GM23338 (cell line): ENCODE results near the gene PLCD3. TPM values are rescaled to one million over a fixed set of nuclear protein-coding genes. Genes with fewer than 3 reads are reported as not detected.

Experiments
- ATAC-seq: fragments of 200-7000 bp; cut with Tn5 transposase; 3 replicates; pipeline ENCODE4 v1.9.1; 2020
- DNase-seq: peaks from one replicate; pipeline ENCODE4 v3.0.0-alpha.2; 2015; ENCODE audit warnings: low spot score
- H2AFZ ChIP-seq: fragments of 200-600 bp; sonication (generic); 2 replicates; pipeline ENCODE4 v1.8.0; 2016; ENCODE audit warnings: antibody characterized with exemption, mild to moderate bottlenecking, moderate library complexity
- H3F3A ChIP-seq: fragments of 200-600 bp; sonication (generic); replicated peaks from 2 replicates; pipeline ENCODE4 v1.8.0; 2017; ENCODE audit warnings: antibody characterized with exemption, mixed run types, low read depth
- H3K27ac ChIP-seq: fragments of 200-600 bp; sonication (generic); 2 replicates; pipeline ENCODE4 v1.6.1; 2016; ENCODE audit warnings: low read depth
- H3K27me3 ChIP-seq: fragments of 200-600 bp; sonication (generic); 2 replicates; pipeline ENCODE4 v1.8.0; 2016; ENCODE audit warnings: mild to moderate bottlenecking, mixed run types, moderate library complexity; ENCODE audit not compliant: insufficient read depth
- H3K36me3 ChIP-seq: fragments of 200-600 bp; sonication (generic); 2 replicates; pipeline ENCODE4 v1.8.0; 2016; ENCODE audit warnings: mild to moderate bottlenecking; ENCODE audit not compliant: insufficient read depth
- H3K4me1 ChIP-seq: fragments of 200-600 bp; sonication (generic); 2 replicates; pipeline ENCODE4 v1.8.0; 2016; ENCODE audit warnings: mild to moderate bottlenecking, moderate library complexity; ENCODE audit not compliant: insufficient read depth
- H3K4me2 ChIP-seq: fragments of 200-600 bp; sonication (generic); 2 replicates; pipeline ENCODE4 v1.7.1; 2017; ENCODE audit warnings: mixed run types
- H3K4me3 ChIP-seq: fragments of 200-600 bp; sonication (generic); 2 replicates; pipeline ENCODE4 v1.6.1; 2016; ENCODE audit warnings: mixed run types
- H3K79me2 ChIP-seq: fragments of 200-600 bp; sonication (generic); replicated peaks from 2 replicates; pipeline ENCODE4 v1.8.0; 2017; ENCODE audit warnings: mild to moderate bottlenecking; ENCODE audit not compliant: insufficient read depth
- H3K9me2 ChIP-seq: fragments of 200-600 bp; sonication (generic); 2 replicates; pipeline ENCODE4 v1.8.0; 2017; ENCODE audit not compliant: insufficient read depth
- H4K20me1 ChIP-seq: fragments of 200-600 bp; sonication (generic); replicated peaks from 2 replicates; pipeline ENCODE4 v1.8.0; 2017; ENCODE audit warnings: mild to moderate bottlenecking; ENCODE audit not compliant: insufficient read depth
- H3K27ac Mint-ChIP-seq: 2 replicates; pipeline ENCODE4 v1.8.0; 2020; ENCODE audit warnings: inconsistent platforms, mild to moderate bottlenecking, moderate library complexity, mixed read lengths
- H3K27me3 Mint-ChIP-seq: 3 replicates; pipeline ENCODE4 v1.8.0; 2022; ENCODE audit warnings: low read depth, mild to moderate bottlenecking, moderate library complexity, mixed read lengths, inconsistent platforms; ENCODE audit not compliant: insufficient read depth, poor library complexity
- H3K36me3 Mint-ChIP-seq: 3 replicates; pipeline ENCODE4 v1.8.0; 2021; ENCODE audit warnings: low read depth, mild to moderate bottlenecking, inconsistent platforms, moderate library complexity, mixed read lengths
- H3K4me1 Mint-ChIP-seq: 3 replicates; pipeline ENCODE4 v1.8.0; 2020; ENCODE audit warnings: mild to moderate bottlenecking, inconsistent platforms, mixed read lengths
- H3K4me3 Mint-ChIP-seq: 3 replicates; pipeline ENCODE4 v1.8.0; 2021; ENCODE audit warnings: moderate library complexity, mild to moderate bottlenecking, inconsistent platforms, mixed read lengths
- H3K9me3 Mint-ChIP-seq: 3 replicates; pipeline ENCODE4 v1.8.0; 2020; ENCODE audit warnings: moderate library complexity, mild to moderate bottlenecking, inconsistent platforms, mixed read lengths
- CREB1 ChIP-seq: fragments of 250-450 bp; sonication (Bioruptor Pico); IDR thresholded peaks from 2 replicates; pipeline ENCODE4 v1.5.0; 2020; ENCODE audit warnings: low read depth, mild to moderate bottlenecking, moderate library complexity
- EZH2 ChIP-seq: fragments of 200-600 bp; sonication (generic); IDR thresholded peaks from one replicate; pipeline ENCODE4 v1.8.0; 2017; ENCODE audit warnings: antibody characterized with exemption, mild to moderate bottlenecking, low read depth; ENCODE audit not compliant: unreplicated experiment
- EZH2phosphoT487 ChIP-seq: fragments of 200-600 bp; sonication (generic); IDR thresholded peaks from one replicate; pipeline ENCODE4 v1.8.1; 2018; ENCODE audit warnings: antibody characterized with exemption; ENCODE audit not compliant: unreplicated experiment
- JUNB ChIP-seq: IDR thresholded peaks from one replicate; pipeline ENCODE4 v1.6.1; 2016; ENCODE audit warnings: antibody characterized with exemption; ENCODE audit not compliant: unreplicated experiment
- NANOG ChIP-seq: IDR thresholded peaks from 2 replicates; pipeline ENCODE4 v1.6.1; 2016; ENCODE audit warnings: antibody characterized with exemption, borderline replicate concordance
- POLR2AphosphoS5 ChIP-seq: IDR thresholded peaks from 2 replicates; pipeline ENCODE4 v1.6.1; 2016; ENCODE audit warnings: antibody characterized with exemption, low read depth
- STAT1 ChIP-seq: IDR thresholded peaks from one replicate; pipeline ENCODE4 v1.6.1; 2016; ENCODE audit warnings: antibody characterized with exemption; ENCODE audit not compliant: unreplicated experiment
- ZNF114 ChIP-seq: fragments of 250-450 bp; sonication (Bioruptor Pico); IDR thresholded peaks from 2 replicates; pipeline ENCODE4 v1.5.0; 2020; ENCODE audit warnings: mild to moderate bottlenecking, moderate library complexity
- ZNF331 ChIP-seq: fragments of 250-450 bp; sonication (Bioruptor Pico); IDR thresholded peaks from 2 replicates; pipeline ENCODE4 v1.5.0; 2020; ENCODE audit warnings: low read depth, mild to moderate bottlenecking, moderate library complexity
- polyA plus RNA-seq: library from polyadenylated mRNA; unstranded; fragments of >200 nt; fragmentation: Nextera tagmentation; extraction: Ambion mirVana; gene quantifications from 2 replicates; pipeline ENCODE4 v1.2.1, GENCODE V29; 2016
- total RNA-seq: library from RNA; depleted of rRNA; stranded (reverse); fragments of >200 nt; shearing (Covaris generic); gene quantifications from 2 replicates; pipeline ENCODE4 v1.2.3, GENCODE V29; 2014
- TF ChIP-seq, protein P1 (sequence below), 2 experiments: fragments of 200-600 bp in 1 of 2; sonication (generic) in 1 of 2; conservative IDR thresholded peaks; 2 replicates each; pipeline versions ENCODE4 v1.5.1 to v1.6.1; 2016 to 2017; ENCODE audit warnings: antibody characterized with exemption in 2 of 2, low read depth in 2 of 2, mild to moderate bottlenecking in 2 of 2, moderate library complexity in 1 of 2
- TF ChIP-seq, protein P2 (sequence below): fragments of 250-450 bp; sonication (Bioruptor Pico); IDR thresholded peaks from 2 replicates; pipeline ENCODE4 v1.5.0; 2020; ENCODE audit warnings: mild to moderate bottlenecking, moderate library complexity
- TF ChIP-seq, protein P3 (sequence below): IDR thresholded peaks from one replicate; pipeline ENCODE4 v1.6.1; 2018; ENCODE audit warnings: antibody characterized with exemption; ENCODE audit not compliant: unreplicated experiment
- TF ChIP-seq, protein P4 (sequence below): IDR thresholded peaks from 2 replicates; pipeline ENCODE4 v1.6.1; 2016; ENCODE audit warnings: antibody characterized with exemption

Gene PLCD3
- total and polyA plus RNA-seq, 2 experiments from 2014 or later = 3.0 to 32.1 TPM

DNA sequence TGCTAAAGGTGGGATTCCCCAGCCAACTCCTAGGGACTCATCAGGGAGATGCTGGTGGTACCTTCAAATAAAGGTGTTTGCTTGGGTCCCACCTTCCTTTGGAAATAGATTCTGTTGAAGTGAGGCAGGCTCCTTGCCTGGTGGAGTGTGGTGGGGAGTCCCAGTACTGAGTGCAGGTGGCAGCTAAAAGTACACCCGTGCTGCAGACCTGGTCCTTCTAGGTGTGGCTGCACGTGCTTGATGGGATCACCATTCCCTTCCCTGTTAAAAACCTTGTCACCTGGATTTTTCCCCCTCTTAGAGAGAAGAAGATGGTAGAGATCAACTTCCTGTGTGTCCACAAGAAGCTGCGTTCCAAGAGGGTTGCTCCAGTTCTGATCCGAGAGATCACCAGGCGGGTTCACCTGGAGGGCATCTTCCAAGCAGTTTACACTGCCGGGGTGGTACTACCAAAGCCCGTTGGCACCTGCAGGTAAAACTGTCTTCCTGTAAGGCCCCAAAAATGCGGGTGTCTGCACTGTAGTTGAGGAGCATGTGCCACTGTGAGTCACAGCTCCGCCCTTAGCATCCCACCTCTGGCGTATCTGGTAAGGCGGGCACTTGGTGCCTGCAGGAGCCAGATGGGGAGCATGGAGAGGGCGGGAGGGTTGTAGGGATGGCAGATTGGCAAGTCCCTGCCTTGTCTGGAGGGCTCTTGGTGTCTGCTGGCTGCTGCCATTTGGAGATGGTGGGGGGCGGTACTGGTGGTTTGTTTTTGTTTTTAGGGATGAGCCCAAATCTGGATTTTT lies 34.0 kb downstream of the PLCD3 start:
- no peak overlapping the region; the same call in 2 of the 3 replicates for H3K4me3 Mint-ChIP-seq
- H3K4me1 ChIP-seq = no peaks in the 10 kb centered on the region
- peaks cover 61% of the 10 kb centered on the region for H3K36me3 ChIP-seq
- peaks cover 24% of the 10 kb centered on the region for H3F3A ChIP-seq
- H3K4me3 ChIP-seq = no peak overlapping the region
- TF ChIP-seq ZNF331 (CRISPR knock-in tag) (no peak), NANOG (no peak), JUNB (no peak), EZH2 (no peak), ZNF114 (no peak), EZH2phosphoT487 (no peak), POLR2AphosphoS5 (no peak), CREB1 (no peak), STAT1 (no peak)
- TF ChIP-seq, protein P1, sequence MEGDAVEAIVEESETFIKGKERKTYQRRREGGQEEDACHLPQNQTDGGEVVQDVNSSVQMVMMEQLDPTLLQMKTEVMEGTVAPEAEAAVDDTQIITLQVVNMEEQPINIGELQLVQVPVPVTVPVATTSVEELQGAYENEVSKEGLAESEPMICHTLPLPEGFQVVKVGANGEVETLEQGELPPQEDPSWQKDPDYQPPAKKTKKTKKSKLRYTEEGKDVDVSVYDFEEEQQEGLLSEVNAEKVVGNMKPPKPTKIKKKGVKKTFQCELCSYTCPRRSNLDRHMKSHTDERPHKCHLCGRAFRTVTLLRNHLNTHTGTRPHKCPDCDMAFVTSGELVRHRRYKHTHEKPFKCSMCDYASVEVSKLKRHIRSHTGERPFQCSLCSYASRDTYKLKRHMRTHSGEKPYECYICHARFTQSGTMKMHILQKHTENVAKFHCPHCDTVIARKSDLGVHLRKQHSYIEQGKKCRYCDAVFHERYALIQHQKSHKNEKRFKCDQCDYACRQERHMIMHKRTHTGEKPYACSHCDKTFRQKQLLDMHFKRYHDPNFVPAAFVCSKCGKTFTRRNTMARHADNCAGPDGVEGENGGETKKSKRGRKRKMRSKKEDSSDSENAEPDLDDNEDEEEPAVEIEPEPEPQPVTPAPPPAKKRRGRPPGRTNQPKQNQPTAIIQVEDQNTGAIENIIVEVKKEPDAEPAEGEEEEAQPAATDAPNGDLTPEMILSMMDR (conservative IDR thresholded peaks at IDR 0.05; ENCODE audit: low read depth in 2 of 2) = no peak
- TF ChIP-seq, protein P2, sequence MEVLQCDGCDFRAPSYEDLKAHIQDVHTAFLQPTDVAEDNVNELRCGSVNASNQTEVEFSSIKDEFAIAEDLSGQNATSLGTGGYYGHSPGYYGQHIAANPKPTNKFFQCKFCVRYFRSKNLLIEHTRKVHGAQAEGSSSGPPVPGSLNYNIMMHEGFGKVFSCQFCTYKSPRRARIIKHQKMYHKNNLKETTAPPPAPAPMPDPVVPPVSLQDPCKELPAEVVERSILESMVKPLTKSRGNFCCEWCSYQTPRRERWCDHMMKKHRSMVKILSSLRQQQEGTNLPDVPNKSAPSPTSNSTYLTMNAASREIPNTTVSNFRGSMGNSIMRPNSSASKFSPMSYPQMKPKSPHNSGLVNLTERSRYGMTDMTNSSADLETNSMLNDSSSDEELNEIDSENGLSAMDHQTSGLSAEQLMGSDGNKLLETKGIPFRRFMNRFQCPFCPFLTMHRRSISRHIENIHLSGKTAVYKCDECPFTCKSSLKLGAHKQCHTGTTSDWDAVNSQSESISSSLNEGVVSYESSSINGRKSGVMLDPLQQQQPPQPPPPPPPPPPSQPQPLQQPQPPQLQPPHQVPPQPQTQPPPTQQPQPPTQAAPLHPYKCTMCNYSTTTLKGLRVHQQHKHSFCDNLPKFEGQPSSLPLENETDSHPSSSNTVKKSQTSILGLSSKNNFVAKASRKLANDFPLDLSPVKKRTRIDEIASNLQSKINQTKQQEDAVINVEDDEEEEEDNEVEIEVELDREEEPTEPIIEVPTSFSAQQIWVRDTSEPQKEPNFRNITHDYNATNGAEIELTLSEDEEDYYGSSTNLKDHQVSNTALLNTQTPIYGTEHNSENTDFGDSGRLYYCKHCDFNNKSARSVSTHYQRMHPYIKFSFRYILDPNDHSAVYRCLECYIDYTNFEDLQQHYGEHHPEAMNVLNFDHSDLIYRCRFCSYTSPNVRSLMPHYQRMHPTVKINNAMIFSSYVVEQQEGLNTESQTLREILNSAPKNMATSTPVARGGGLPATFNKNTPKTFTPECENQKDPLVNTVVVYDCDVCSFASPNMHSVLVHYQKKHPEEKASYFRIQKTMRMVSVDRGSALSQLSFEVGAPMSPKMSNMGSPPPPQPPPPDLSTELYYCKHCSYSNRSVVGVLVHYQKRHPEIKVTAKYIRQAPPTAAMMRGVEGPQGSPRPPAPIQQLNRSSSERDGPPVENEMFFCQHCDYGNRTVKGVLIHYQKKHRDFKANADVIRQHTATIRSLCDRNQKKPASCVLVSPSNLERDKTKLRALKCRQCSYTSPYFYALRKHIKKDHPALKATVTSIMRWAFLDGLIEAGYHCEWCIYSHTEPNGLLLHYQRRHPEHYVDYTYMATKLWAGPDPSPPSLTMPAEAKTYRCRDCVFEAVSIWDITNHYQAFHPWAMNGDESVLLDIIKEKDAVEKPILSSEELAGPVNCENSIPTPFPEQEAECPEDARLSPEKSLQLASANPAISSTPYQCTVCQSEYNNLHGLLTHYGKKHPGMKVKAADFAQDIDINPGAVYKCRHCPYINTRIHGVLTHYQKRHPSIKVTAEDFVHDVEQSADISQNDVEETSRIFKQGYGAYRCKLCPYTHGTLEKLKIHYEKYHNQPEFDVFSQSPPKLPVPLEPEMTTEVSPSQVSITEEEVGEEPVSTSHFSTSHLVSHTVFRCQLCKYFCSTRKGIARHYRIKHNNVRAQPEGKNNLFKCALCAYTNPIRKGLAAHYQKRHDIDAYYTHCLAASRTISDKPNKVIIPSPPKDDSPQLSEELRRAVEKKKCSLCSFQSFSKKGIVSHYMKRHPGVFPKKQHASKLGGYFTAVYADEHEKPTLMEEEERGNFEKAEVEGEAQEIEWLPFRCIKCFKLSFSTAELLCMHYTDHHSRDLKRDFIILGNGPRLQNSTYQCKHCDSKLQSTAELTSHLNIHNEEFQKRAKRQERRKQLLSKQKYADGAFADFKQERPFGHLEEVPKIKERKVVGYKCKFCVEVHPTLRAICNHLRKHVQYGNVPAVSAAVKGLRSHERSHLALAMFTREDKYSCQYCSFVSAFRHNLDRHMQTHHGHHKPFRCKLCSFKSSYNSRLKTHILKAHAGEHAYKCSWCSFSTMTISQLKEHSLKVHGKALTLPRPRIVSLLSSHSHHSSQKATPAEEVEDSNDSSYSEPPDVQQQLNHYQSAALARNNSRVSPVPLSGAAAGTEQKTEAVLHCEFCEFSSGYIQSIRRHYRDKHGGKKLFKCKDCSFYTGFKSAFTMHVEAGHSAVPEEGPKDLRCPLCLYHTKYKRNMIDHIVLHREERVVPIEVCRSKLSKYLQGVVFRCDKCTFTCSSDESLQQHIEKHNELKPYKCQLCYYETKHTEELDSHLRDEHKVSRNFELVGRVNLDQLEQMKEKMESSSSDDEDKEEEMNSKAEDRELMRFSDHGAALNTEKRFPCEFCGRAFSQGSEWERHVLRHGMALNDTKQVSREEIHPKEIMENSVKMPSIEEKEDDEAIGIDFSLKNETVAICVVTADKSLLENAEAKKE (CRISPR knock-in tag) = no peak
- TF ChIP-seq, protein P3, sequence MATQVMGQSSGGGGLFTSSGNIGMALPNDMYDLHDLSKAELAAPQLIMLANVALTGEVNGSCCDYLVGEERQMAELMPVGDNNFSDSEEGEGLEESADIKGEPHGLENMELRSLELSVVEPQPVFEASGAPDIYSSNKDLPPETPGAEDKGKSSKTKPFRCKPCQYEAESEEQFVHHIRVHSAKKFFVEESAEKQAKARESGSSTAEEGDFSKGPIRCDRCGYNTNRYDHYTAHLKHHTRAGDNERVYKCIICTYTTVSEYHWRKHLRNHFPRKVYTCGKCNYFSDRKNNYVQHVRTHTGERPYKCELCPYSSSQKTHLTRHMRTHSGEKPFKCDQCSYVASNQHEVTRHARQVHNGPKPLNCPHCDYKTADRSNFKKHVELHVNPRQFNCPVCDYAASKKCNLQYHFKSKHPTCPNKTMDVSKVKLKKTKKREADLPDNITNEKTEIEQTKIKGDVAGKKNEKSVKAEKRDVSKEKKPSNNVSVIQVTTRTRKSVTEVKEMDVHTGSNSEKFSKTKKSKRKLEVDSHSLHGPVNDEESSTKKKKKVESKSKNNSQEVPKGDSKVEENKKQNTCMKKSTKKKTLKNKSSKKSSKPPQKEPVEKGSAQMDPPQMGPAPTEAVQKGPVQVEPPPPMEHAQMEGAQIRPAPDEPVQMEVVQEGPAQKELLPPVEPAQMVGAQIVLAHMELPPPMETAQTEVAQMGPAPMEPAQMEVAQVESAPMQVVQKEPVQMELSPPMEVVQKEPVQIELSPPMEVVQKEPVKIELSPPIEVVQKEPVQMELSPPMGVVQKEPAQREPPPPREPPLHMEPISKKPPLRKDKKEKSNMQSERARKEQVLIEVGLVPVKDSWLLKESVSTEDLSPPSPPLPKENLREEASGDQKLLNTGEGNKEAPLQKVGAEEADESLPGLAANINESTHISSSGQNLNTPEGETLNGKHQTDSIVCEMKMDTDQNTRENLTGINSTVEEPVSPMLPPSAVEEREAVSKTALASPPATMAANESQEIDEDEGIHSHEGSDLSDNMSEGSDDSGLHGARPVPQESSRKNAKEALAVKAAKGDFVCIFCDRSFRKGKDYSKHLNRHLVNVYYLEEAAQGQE = no peak
- TF ChIP-seq, protein P4, sequence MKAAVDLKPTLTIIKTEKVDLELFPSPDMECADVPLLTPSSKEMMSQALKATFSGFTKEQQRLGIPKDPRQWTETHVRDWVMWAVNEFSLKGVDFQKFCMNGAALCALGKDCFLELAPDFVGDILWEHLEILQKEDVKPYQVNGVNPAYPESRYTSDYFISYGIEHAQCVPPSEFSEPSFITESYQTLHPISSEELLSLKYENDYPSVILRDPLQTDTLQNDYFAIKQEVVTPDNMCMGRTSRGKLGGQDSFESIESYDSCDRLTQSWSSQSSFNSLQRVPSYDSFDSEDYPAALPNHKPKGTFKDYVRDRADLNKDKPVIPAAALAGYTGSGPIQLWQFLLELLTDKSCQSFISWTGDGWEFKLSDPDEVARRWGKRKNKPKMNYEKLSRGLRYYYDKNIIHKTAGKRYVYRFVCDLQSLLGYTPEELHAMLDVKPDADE = no peak
- H3K27me3 ChIP-seq = no peaks in the 10 kb centered on the region
- no peak overlapping the region for H2AFZ ChIP-seq
- peak overlapping the region; percentile 32; the same call in 1 of the 2 replicates for H3K27ac ChIP-seq
- H3K27ac Mint-ChIP-seq = no peak overlapping the region
- peaks cover 28% of the 10 kb centered on the region for H4K20me1 ChIP-seq
- no peak overlapping the region for H3K4me2 ChIP-seq
- H3K9me3 Mint-ChIP-seq = no peaks in the 10 kb centered on the region; the same call in 2 of the 3 replicates
- DNase-seq (no peak), ATAC-seq (no peak; the same call in 2 of the 3 replicates)
- peaks cover 81% of the 10 kb centered on the region for H3K36me3 Mint-ChIP-seq
- no peaks in the 10 kb centered on the region for H3K9me2 ChIP-seq
- no peaks in the 10 kb centered on the region for H3K79me2 ChIP-seq
- H3K27me3 Mint-ChIP-seq = peaks cover 9% of the 10 kb centered on the region
- peaks cover 6% of the 10 kb centered on the region for H3K4me1 Mint-ChIP-seq
